H1 (cell line): ENCODE measurements around the gene LEKR1. TPM values are rescaled to one million over a fixed set of nuclear protein-coding genes. Genes with fewer than 3 reads are reported as not detected.

ENCODE experiments used
- CTCF ChIA-PET: fragments of 300-600 bp; sonication (Branson Sonifier 250); formaldehyde crosslinking; loops from one replicate; lab custom pipeline; 2021; ENCODE audit not compliant: partially characterized antibody; lab: Charles Lee
- POLR2A ChIA-PET: fragments of 300-600 bp; sonication (Branson Sonifier 250); formaldehyde crosslinking; loops from one replicate; lab custom pipeline; 2021; ENCODE audit warnings: inconsistent platforms; ENCODE audit not compliant: partially characterized antibody; lab: Charles Lee
- DNase-seq, 2 experiments: peaks; one replicate each; pipeline versions ENCODE4 v3.0.0 to v3.0.0-alpha.2; 2010 to 2022; ENCODE audit warnings: low spot score in 2 of 2, low read depth in 1 of 2, mixed read lengths in 1 of 2
- FAIRE-seq: peaks from 2 replicates; lab custom pipeline; 2011; peaks lifted over from hg19 to GRCh38; lab: Jason Lieb, UNC
- H2AFZ ChIP-seq: 2 replicates; pipeline ENCODE4 v1.8.1; 2012; ENCODE audit warnings: low read length, inconsistent platforms
- H2AK5ac ChIP-seq: 2 replicates; pipeline ENCODE4 v1.6.1; 2013; ENCODE audit warnings: low read depth, low read length
- H2BK120ac ChIP-seq: replicated peaks from 2 replicates; pipeline ENCODE3; 2013; ENCODE audit warnings: low read depth, low read length, inconsistent platforms
- H2BK12ac ChIP-seq: 2 replicates; pipeline ENCODE4 v1.6.1; 2013; ENCODE audit warnings: low read depth, low read length
- H2BK15ac ChIP-seq: 2 replicates; pipeline ENCODE4 v1.6.1; 2013; ENCODE audit warnings: low read length
- H2BK20ac ChIP-seq: 2 replicates; pipeline ENCODE4 v1.6.1; 2013; ENCODE audit warnings: low read length
- H2BK5ac ChIP-seq: 2 replicates; pipeline ENCODE4 v1.6.1; 2013; ENCODE audit warnings: low read depth, low read length
- H3K14ac ChIP-seq: 2 replicates; pipeline ENCODE4 v1.6.1; 2013; ENCODE audit warnings: inconsistent platforms; ENCODE audit not compliant: insufficient read length
- H3K18ac ChIP-seq: 2 replicates; pipeline ENCODE4 v1.6.1; 2013; ENCODE audit warnings: low read length; ENCODE audit errors: extremely low read depth
- H3K23ac ChIP-seq: 2 replicates; pipeline ENCODE4 v1.6.1; 2013; ENCODE audit warnings: inconsistent platforms; ENCODE audit not compliant: insufficient read length
- H3K23me2 ChIP-seq: 2 replicates; pipeline ENCODE4 v1.6.1; 2013; ENCODE audit warnings: low read depth, low read length
- H3K27ac ChIP-seq: 2 replicates; pipeline ENCODE4 v1.6.1; 2011; ENCODE audit warnings: low read depth, low read length, inconsistent platforms
- H3K27me3 ChIP-seq, 4 experiments: replicated peaks in 1 of 4; 1 replicate in 1 of 4; 2 replicates in 3 of 4; pipeline versions ENCODE4 v1.6.1 to v1.8.1; 2011 to 2013; ENCODE audit warnings: low read length in 3 of 4, mild to moderate bottlenecking in 3 of 4, inconsistent platforms in 2 of 4, mixed read lengths in 2 of 4, moderate library complexity in 1 of 4; ENCODE audit not compliant: control insufficient read depth in 3 of 4, insufficient read depth in 3 of 4; ENCODE audit errors: extremely low read depth in 1 of 4
- H3K36me3 ChIP-seq, 4 experiments: 2 replicates each; pipeline versions ENCODE4 v1.6.1 to v1.8.1; 2011 to 2013; ENCODE audit warnings: mild to moderate bottlenecking in 4 of 4, low read length in 3 of 4, moderate library complexity in 2 of 4, control low read depth in 1 of 4, inconsistent platforms in 1 of 4; ENCODE audit not compliant: insufficient read depth in 4 of 4, control insufficient read depth in 2 of 4
- H3K4ac ChIP-seq: replicated peaks from 2 replicates; pipeline ENCODE3; 2013; ENCODE audit warnings: low read length, low read depth, mixed read lengths, inconsistent platforms; ENCODE audit not compliant: insufficient read length
- H3K4me1 ChIP-seq, 4 experiments: replicated peaks in 1 of 4; 1 replicate in 1 of 4; 2 replicates in 3 of 4; pipeline versions ENCODE4 v1.6.1 to v1.8.1; 2011 to 2013; ENCODE audit warnings: low read length in 3 of 4, inconsistent platforms in 2 of 4, mixed read lengths in 1 of 4; ENCODE audit not compliant: insufficient read depth in 4 of 4, control insufficient read depth in 3 of 4
- H3K4me2 ChIP-seq, 2 experiments: 2 replicates each; pipeline versions ENCODE4 v1.6.1 to v1.8.1; 2011 to 2013; ENCODE audit warnings: low read depth in 2 of 2, low read length in 2 of 2, control low read depth in 1 of 2, inconsistent platforms in 1 of 2, mild to moderate bottlenecking in 1 of 2; ENCODE audit not compliant: insufficient read depth in 1 of 2
- H3K4me3 ChIP-seq, 4 experiments: fragments of 200-600, 300-600 bp in 1 of 4; sonication (generic), shearing (Covaris generic), sonication (Bioruptor Twin) in 1 of 4; 2 replicates each; pipeline versions ENCODE4 v1.5.1 to v1.8.1; 2011 to 2016; ENCODE audit warnings: low read length in 4 of 4, low read depth in 3 of 4, control low read depth in 2 of 4, inconsistent platforms in 2 of 4, mild to moderate bottlenecking in 2 of 4, mixed read lengths in 1 of 4, moderate library complexity in 1 of 4; ENCODE audit not compliant: insufficient read depth in 2 of 4; ENCODE audit errors: extremely low read depth in 1 of 4
- H3K56ac ChIP-seq: replicated peaks from 2 replicates; pipeline ENCODE3; 2013; ENCODE audit warnings: low read depth, mild to moderate bottlenecking, mixed read lengths, low read length, inconsistent platforms; ENCODE audit not compliant: insufficient read length
- H3K79me1 ChIP-seq: 2 replicates; pipeline ENCODE4 v1.6.1; 2013; ENCODE audit warnings: low read depth, low read length, control low read depth
- H3K79me2 ChIP-seq, 2 experiments: 2 replicates each; pipeline versions ENCODE4 v1.6.1 to v1.8.1; 2012 to 2013; ENCODE audit warnings: low read length in 2 of 2, mild to moderate bottlenecking in 2 of 2, inconsistent platforms in 1 of 2; ENCODE audit not compliant: insufficient read depth in 2 of 2, control insufficient read depth in 1 of 2
- H3K9ac ChIP-seq, 4 experiments: replicated peaks in 1 of 4; 1 replicate in 1 of 4; 2 replicates in 3 of 4; pipeline versions ENCODE4 v1.6.1 to v1.8.1; 2011 to 2013; ENCODE audit warnings: low read depth in 3 of 4, low read length in 3 of 4, control low read depth in 2 of 4, mild to moderate bottlenecking in 2 of 4, moderate library complexity in 2 of 4, inconsistent platforms in 1 of 4; ENCODE audit errors: extremely low read depth in 1 of 4
- H3K9me3 ChIP-seq, 2 experiments: 2 replicates each; pipeline versions ENCODE4 v1.6.1 to v1.8.1; 2012 to 2013; ENCODE audit warnings: mild to moderate bottlenecking in 2 of 2, moderate library complexity in 2 of 2, control low read depth in 1 of 2, inconsistent platforms in 1 of 2, low read depth in 1 of 2, low read length in 1 of 2, mixed read lengths in 1 of 2; ENCODE audit not compliant: insufficient read depth in 2 of 2
- H4K20me1 ChIP-seq, 2 experiments: replicated peaks in 1 of 2; 2 replicates each; pipeline versions ENCODE3 to v1.8.1; 2011 to 2013; ENCODE audit warnings: inconsistent platforms in 2 of 2, low read length in 2 of 2, mild to moderate bottlenecking in 1 of 2; ENCODE audit not compliant: insufficient read depth in 2 of 2, control insufficient read depth in 1 of 2
- H4K5ac ChIP-seq: 2 replicates; pipeline ENCODE4 v1.6.1; 2013; ENCODE audit warnings: low read length, low read depth, mixed read lengths, inconsistent platforms; ENCODE audit not compliant: insufficient read length
- H4K8ac ChIP-seq: 2 replicates; pipeline ENCODE4 v1.8.0; 2013; ENCODE audit warnings: mild to moderate bottlenecking, moderate library complexity, low read length, inconsistent platforms; ENCODE audit not compliant: insufficient read depth; ENCODE audit errors: extremely low read depth
- H4K91ac ChIP-seq: replicated peaks from 2 replicates; pipeline ENCODE3; 2013; ENCODE audit warnings: low read length, mixed read lengths, inconsistent platforms; ENCODE audit not compliant: insufficient read length
- BRCA1 ChIP-seq: IDR thresholded peaks from 2 replicates; pipeline ENCODE4 v1.6.1; 2012; ENCODE audit warnings: low read depth, low read length, improper control_type of control experiment
- CHD2 ChIP-seq: IDR thresholded peaks from 2 replicates; pipeline ENCODE4 v1.6.1; 2012; ENCODE audit warnings: low read length, improper control_type of control experiment
- CTBP2 ChIP-seq: IDR thresholded peaks from 2 replicates; pipeline ENCODE4 v1.7.0; 2011; ENCODE audit warnings: borderline replicate concordance, mild to moderate bottlenecking, moderate library complexity, mixed read lengths, low read length; ENCODE audit not compliant: insufficient read depth, insufficient read length
- POLR2A ChIP-seq, 2 experiments: IDR thresholded peaks; 1 replicate in 1 of 2; 2 replicates in 1 of 2; pipeline ENCODE4 v1.6.1; 2011; ENCODE audit warnings: low read depth in 2 of 2, low read length in 2 of 2, mild to moderate bottlenecking in 2 of 2; ENCODE audit errors: control extremely low read depth in 1 of 2
- RXRA ChIP-seq: IDR thresholded peaks from 2 replicates; pipeline ENCODE4 v1.6.1; 2011; ENCODE audit warnings: low read depth, mild to moderate bottlenecking, low read length, moderate library complexity; ENCODE audit not compliant: insufficient read depth
- SIX5 ChIP-seq: IDR thresholded peaks from 2 replicates; pipeline ENCODE4 v1.6.1; 2011; ENCODE audit warnings: mild to moderate bottlenecking, low read depth, low read length
- SP1 ChIP-seq: IDR thresholded peaks from 2 replicates; pipeline ENCODE4 v1.6.1; 2011; ENCODE audit warnings: low read depth, low read length
- SP4 ChIP-seq: IDR thresholded peaks from 2 replicates; pipeline ENCODE4 v1.6.1; 2012; ENCODE audit warnings: low read length, inconsistent platforms
- WGBS, 2 experiments: shearing (Covaris generic) in 1 of 2; methylation state at CpG; one replicate each; pipeline versions ENCODE4 v1.1.6 to v1.1.7; 2013 to 2015; ENCODE audit warnings: low lambda C conversion rate in 2 of 2, mixed read lengths in 2 of 2, inconsistent platforms in 1 of 2, low coverage in 1 of 2, missing lambda C conversion rate in 1 of 2; ENCODE audit not compliant: insufficient replicate concordance in 2 of 2, insufficient coverage in 1 of 2, insufficient read length in 1 of 2; ENCODE audit errors: extremely low coverage in 1 of 2, missing lambda C conversion rate in 1 of 2; 5-methylcytosine and 5-hydroxymethylcytosine counted together
- polyA plus RNA-seq, 7 experiments: library from polyadenylated mRNA; depleted of rRNA in 3 of 7; stranded (reverse) in 5 of 7; unstranded in 2 of 7; fragments of >200 nt in 5 of 7; fragments of 200-250 nt in 2 of 7; gene quantifications; 1 replicate in 5 of 7; 2 replicates in 1 of 7; 4 replicates in 1 of 7; pipeline versions ENCODE4 v1.2.1 to v1.2.3, GENCODE V29; 2011 to 2013; ENCODE audit warnings: missing spikeins in 2 of 7, mixed read lengths in 2 of 7
- total RNA-seq: library from RNA; stranded (reverse); fragmentation: NEBNext Ultra II Directional; extraction: Animal tissue kit (Norgen Biotek cat#: 25700); gene quantifications from 2 replicates; pipeline ENCODE4 v1.2.1, GENCODE V29; 2021
- TF ChIP-seq, protein P1 (sequence below): IDR thresholded peaks from 2 replicates; pipeline ENCODE4 v1.6.1; 2012; ENCODE audit warnings: inconsistent platforms
- TF ChIP-seq, protein P2 (sequence below): IDR thresholded peaks from 2 replicates; pipeline ENCODE4 v1.6.1; 2012; ENCODE audit warnings: low read length, inconsistent platforms

Gene LEKR1
- total and polyA plus RNA-seq, 2 of the 8 experiments (the other 6 are each of a cell fraction or from before 2014, with no cell fraction given) = 0.08 TPM; not detected in 1

DNA sequence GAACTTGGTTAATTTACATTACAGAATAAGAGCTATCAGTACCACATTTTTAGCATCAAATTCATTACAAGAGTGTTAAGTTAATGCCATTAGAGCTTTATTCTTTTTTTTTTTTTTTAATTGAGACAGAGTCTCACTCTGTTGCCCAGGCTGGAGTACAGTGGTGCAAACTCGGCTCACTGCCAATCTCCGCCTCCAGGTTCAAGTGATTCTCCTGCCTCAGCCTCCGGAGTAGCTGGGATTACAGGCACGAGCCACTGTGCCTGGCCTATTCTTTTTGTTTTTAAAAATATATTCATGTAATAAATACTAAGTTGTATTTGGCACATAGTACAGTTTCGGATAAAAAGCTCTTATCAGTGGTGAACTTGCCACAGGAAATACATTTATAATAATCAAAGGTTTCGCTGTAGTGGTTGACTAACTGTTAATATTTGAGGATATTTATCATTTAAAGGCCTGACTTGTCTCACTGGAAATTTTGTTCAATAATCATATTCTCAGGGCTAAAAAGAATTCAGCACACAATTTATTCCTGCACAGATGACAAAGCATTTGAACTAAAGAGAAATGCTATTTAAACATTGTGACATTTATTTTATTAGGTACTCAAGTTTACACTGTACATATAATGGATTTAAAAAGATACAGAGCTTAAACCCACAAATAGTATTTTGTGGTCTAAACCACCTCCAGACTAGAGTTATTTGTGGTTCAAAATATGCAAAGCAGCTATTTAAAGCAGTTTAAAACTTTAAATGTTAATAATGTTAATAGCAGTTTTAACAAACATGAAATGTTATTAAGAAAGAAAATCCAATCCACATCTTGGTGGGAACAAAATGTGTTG lies 6.1 kb upstream of the LEKR1 start:
- Histone ChIP-seq H4K20me1 (no peaks in the 10 kb centered on the region), H4K91ac (no peak overlapping the region), H2AK5ac (no peak overlapping the region), H3K9me3 (no peaks in the 10 kb centered on the region; a peak in 1 of 4 replicates), H3K56ac (no peak overlapping the region)
- TF ChIP-seq SP1 (no peak), CHD2 (no peak), POLR2A (IDR thresholded peaks at IDR 0.05; ENCODE audit: control extremely low read depth in 1 of 2, low read depth in 2 of 2, low read length in 2 of 2) (no peak), SIX5 (no peak), SP4 (no peak), RXRA (no peak), CTBP2 (no peak), BRCA1 (no peak)
- TF ChIP-seq, protein P1, sequence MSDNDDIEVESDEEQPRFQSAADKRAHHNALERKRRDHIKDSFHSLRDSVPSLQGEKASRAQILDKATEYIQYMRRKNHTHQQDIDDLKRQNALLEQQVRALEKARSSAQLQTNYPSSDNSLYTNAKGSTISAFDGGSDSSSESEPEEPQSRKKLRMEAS = no peak
- TF ChIP-seq, protein P2, sequence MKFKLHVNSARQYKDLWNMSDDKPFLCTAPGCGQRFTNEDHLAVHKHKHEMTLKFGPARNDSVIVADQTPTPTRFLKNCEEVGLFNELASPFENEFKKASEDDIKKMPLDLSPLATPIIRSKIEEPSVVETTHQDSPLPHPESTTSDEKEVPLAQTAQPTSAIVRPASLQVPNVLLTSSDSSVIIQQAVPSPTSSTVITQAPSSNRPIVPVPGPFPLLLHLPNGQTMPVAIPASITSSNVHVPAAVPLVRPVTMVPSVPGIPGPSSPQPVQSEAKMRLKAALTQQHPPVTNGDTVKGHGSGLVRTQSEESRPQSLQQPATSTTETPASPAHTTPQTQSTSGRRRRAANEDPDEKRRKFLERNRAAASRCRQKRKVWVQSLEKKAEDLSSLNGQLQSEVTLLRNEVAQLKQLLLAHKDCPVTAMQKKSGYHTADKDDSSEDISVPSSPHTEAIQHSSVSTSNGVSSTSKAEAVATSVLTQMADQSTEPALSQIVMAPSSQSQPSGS = no peak
- TF ChIP-seq, all 59 proteins: peak for 0
- Histone ChIP-seq H3K18ac (no peak overlapping the region), H2AFZ (no peak overlapping the region), H4K5ac (no peak overlapping the region), H3K4ac (no peak overlapping the region), H3K4me1 (peaks cover 0 to 5% (median 1%) of the 10 kb centered on the region in 4 experiments; a peak in 4 of 7 replicates), H2BK12ac (no peak overlapping the region), H3K4me2 (no peak overlapping the region), H3K4me3 (no peak overlapping the region), H2BK5ac (no peak overlapping the region), H4K8ac (no peak overlapping the region), H3K23ac (no peak overlapping the region), H3K23me2 (no peaks in the 10 kb centered on the region; the same call in 1 of the 2 replicates), H3K14ac (no peak overlapping the region), H3K27me3 (peaks cover 11 to 39% (median 30%) of the 10 kb centered on the region in 4 experiments), H3K79me1 (no peaks in the 10 kb centered on the region), H2BK15ac (no peak overlapping the region), H2BK20ac (no peak overlapping the region), H3K9ac (no peak overlapping the region), H2BK120ac (no peak overlapping the region), H3K36me3 (no peaks in the 10 kb centered on the region), H3K79me2 (no peaks in the 10 kb centered on the region), H3K27ac (no peak overlapping the region)
- ChIA-PET POLR2A (interaction anchor here (1.0 kb wide), 1 partner anchor 11 kb away, joined by 3 read pairs; no protein-coding TSS in a partner anchor), CTCF (interaction anchor here (0.6 to 1.2 kb wide), 5 partner anchors 84 to 385 kb away, joined by 3 to 4 read pairs (median 3); no protein-coding TSS in a partner anchor)
- 88% methylated on average over 6 of the region's 6 CpGs; no CpG with 5 or more reads in 1 of the 2 experiments for WGBS, 2 experiments
- FAIRE-seq (no peak), DNase-seq (no peak)
